Right lobe of liver (tissue), 6 donors: ENCODE data around the gene CAMK2B. TPM values are rescaled to one million over a fixed set of nuclear protein-coding genes. Genes with fewer than 3 reads are reported as not detected.

Source experiments
- ATAC-seq, 4 donors: fragments of 200-7000 bp; cut with Tn5 transposase; one replicate each; pipeline ENCODE4 v1.9.1; 2020; ENCODE audit warnings: mild to moderate bottlenecking in 4 of 4, moderate library complexity in 4 of 4
- DNase-seq, 3 donors: peaks; one replicate each; pipeline ENCODE4 v3.0.0-alpha.2; 2020
- H3K27ac ChIP-seq, 3 donors: fragments of 200-600 bp; one replicate each; pipeline ENCODE4 v1.8.0; 2022
- H3K27me3 ChIP-seq, 2 donors: fragments of 200-600 bp; one replicate each; pipeline ENCODE4 v1.8.0; 2022
- H3K36me3 ChIP-seq, 4 donors: fragments of 200-600 bp; sonication (generic) in 1 of 4; one replicate each; pipeline versions ENCODE4 v1.5.1 to v1.8.0; 2017 to 2022; ENCODE audit warnings: control low read depth in 1 of 4
- H3K4me1 ChIP-seq, 4 donors: fragments of 200-600 bp; sonication (generic) in 1 of 4; one replicate each; pipeline versions ENCODE4 v1.5.1 to v1.8.0; 2017 to 2022; ENCODE audit warnings: control low read depth in 1 of 4
- H3K4me3 ChIP-seq, 3 donors: fragments of 200-600 bp; one replicate each; pipeline ENCODE4 v1.8.0; 2022
- H3K9me3 ChIP-seq, 4 donors: fragments of 200-600 bp; sonication (generic) in 1 of 4; one replicate each; pipeline versions ENCODE4 v1.5.1 to v1.8.0; 2017 to 2022; ENCODE audit warnings: control low read depth in 1 of 4
- CTCF ChIP-seq, 4 donors: fragments of 200-600 bp in 3 of 4; fragments of 450-650 bp in 1 of 4; IDR thresholded peaks; one replicate each; pipeline versions ENCODE4 v1.5.1 to v1.8.0; 2016 to 2022; ENCODE audit warnings: antibody characterized with exemption in 4 of 4, mild to moderate bottlenecking in 2 of 4
- POLR2A ChIP-seq: fragments of 450-650 bp; IDR thresholded peaks from one replicate; pipeline ENCODE4 v1.6.1; 2017; ENCODE audit warnings: antibody characterized with exemption, mild to moderate bottlenecking
- WGBS: methylation state at CpG from one replicate; pipeline ENCODE4 v1.1.6; 2018; ENCODE audit warnings: low coverage, low lambda C conversion rate; ENCODE audit not compliant: insufficient coverage; ENCODE audit errors: missing lambda C conversion rate; 5-methylcytosine and 5-hydroxymethylcytosine counted together
- intact Hi-C, 2 donors: fragments of 100-400 bp; cut with DNase I; formaldehyde crosslinking; loops; one replicate each; pipeline versions ENCODE4 v1.11.2 to v1.14.1; 2022
- total RNA-seq, 6 experiments: library from RNA; depleted of rRNA in 2 of 6; stranded (reverse); fragments of >200 nt in 2 of 6; fragmentation: NEBNext Ultra II Directional in 3 of 6; extraction: Animal tissue kit (Norgen Biotek cat#: 25700) in 3 of 6; gene quantifications; one replicate each; pipeline versions ENCODE4 v1.1.0 to v1.2.4, GENCODE V29; 2016 to 2023
- donor health status: DM: no; HTN: yes; CAD: no.
- donor health status: DM: no; HTN: no; CAD: no.
- donor health status: DM: no; HTN: no; CAD: no.
- donor health status: DM: no; HTN: yes; CAD: no.
- donor health status: DM: no; HTN: yes; CAD: no.

The CAMK2B gene
- total RNA-seq, 6 experiments from 2014 or later, result 2.1 to 5.1 (median 3.3) TPM

- peak in 1 of 3 donors; percentile 33 for DNase-seq
- intact Hi-C loops, result no loop called here
- no peak within 1 kb of the TSS for H3K4me3 ChIP-seq
- no peaks in the 10 kb centered on the region for H3K4me1 ChIP-seq
- H3K27ac ChIP-seq, result no peak within 1 kb of the TSS
- 63% methylated on average over 2 of the region's 11 CpGs for WGBS
- no peak for TF ChIP-seq POLR2A
- TF ChIP-seq CTCF (IDR thresholded peaks at IDR 0.05), result no peak
- H3K9me3 ChIP-seq, result no peaks in the 10 kb centered on the region
- ATAC-seq, result no peak
- no peaks in the 10 kb centered on the region for H3K36me3 ChIP-seq
- no peaks in the 10 kb centered on the region for H3K27me3 ChIP-seq
These were observed 136.0 kb downstream of the CAMK2B start, which contains the start of gene GCK for GRCh38 chr7:44189286-44189992. TSS of gene GCK (minus strand) at chr7:44189439. CDS start at chr7:44188953, 486 bp downstream.

- WGBS, result 89% methylated on average over 3 of the region's 16 CpGs
- ATAC-seq, result no peak
- Histone ChIP-seq H3K27me3 (no peaks in the 10 kb centered on the region), H3K4me1 (no peaks in the 10 kb centered on the region), H3K9me3 (no peaks in the 10 kb centered on the region), H3K27ac (no peak overlapping the region), H3K36me3 (no peaks in the 10 kb centered on the region), H3K4me3 (no peak overlapping the region)
- peak in 1 of 3 donors; percentile 32 for DNase-seq
- intact Hi-C loops, result no loop called here
- TF ChIP-seq CTCF (IDR thresholded peaks at IDR 0.05) (no peak), POLR2A (no peak)
These were observed 136.7 kb downstream of the CAMK2B start for GRCh38 chr7:44188480-44189225.

GRCh38 chr7:44187636-44188416 lies 137.6 kb downstream of the CAMK2B start:
- Histone ChIP-seq H3K4me3 (no peak overlapping the region), H3K27me3 (no peaks in the 10 kb centered on the region), H3K4me1 (no peaks in the 10 kb centered on the region), H3K27ac (no peak overlapping the region), H3K36me3 (no peaks in the 10 kb centered on the region), H3K9me3 (peaks cover 0 to under 1% (median 0%) of the 10 kb centered on the region in 4 donors)
- intact Hi-C loops, result no loop called here
- WGBS, result 70% methylated on average over 2 of the region's 9 CpGs
- TF ChIP-seq POLR2A, result no peak
- TF ChIP-seq CTCF (IDR thresholded peaks at IDR 0.05), result no peak
- DNase-seq, result peak in 1 of 3 donors; percentile 34
- ATAC-seq, result peak in 1 of 4 donors; percentile 35

GRCh38 chr7:44186736-44187135 lies 138.7 kb downstream of the CAMK2B start:
- Histone ChIP-seq H3K9me3 (peaks cover 0 to 4% (median 0%) of the 10 kb centered on the region in 4 donors), H3K4me1 (no peaks in the 10 kb centered on the region), H3K36me3 (no peaks in the 10 kb centered on the region), H3K4me3 (no peak overlapping the region), H3K27ac (no peak overlapping the region), H3K27me3 (no peaks in the 10 kb centered on the region)
- TF ChIP-seq POLR2A, result no peak
- TF ChIP-seq CTCF (IDR thresholded peaks at IDR 0.05), result no peak
- 74% methylated on average over 5 of the region's 5 CpGs for WGBS
- DNase-seq (no peak), ATAC-seq (no peak)
- intact Hi-C loops, result no loop called here
